HCT116 (cell line): ENCODE data around the gene NEURL3.

Experiments used
- CEBPB ChIP-seq: IDR thresholded peaks from 2 replicates; pipeline ENCODE4 v1.6.1; 2012; ENCODE audit warnings: low read depth
- EGR1 ChIP-seq: IDR thresholded peaks from 2 replicates; pipeline ENCODE4 v1.6.1; 2012; ENCODE audit warnings: low read depth
- EZH2 ChIP-seq: fragments of 200-600 bp; sonication (generic); IDR thresholded peaks from 2 replicates; pipeline ENCODE4 v1.6.1; 2017; ENCODE audit warnings: antibody characterized with exemption, mixed run types
- POLR2A ChIP-seq: IDR thresholded peaks from 2 replicates; pipeline ENCODE4 v1.7.0; 2011; ENCODE audit warnings: borderline replicate concordance; ENCODE audit not compliant: insufficient read depth, insufficient read length; ENCODE audit errors: extremely low read depth
- POLR2AphosphoS5 ChIP-seq: IDR thresholded peaks from 2 replicates; pipeline ENCODE4 v1.6.1; 2011; ENCODE audit warnings: mild to moderate bottlenecking, low read depth, low read length, moderate library complexity
- SIN3A ChIP-seq: IDR thresholded peaks from 2 replicates; pipeline ENCODE4 v1.6.1; 2012; ENCODE audit warnings: low read depth
- TF ChIP-seq, protein P1 (sequence below), 3 experiments: fragments of 200-600 bp in 1 of 3; sonication (generic) in 1 of 3; IDR thresholded peaks in 2 of 3; conservative IDR thresholded peaks in 1 of 3; 2 replicates each; pipeline ENCODE4 v1.5.1; 2012 to 2017; ENCODE audit warnings: low read depth in 2 of 3, low read length in 2 of 3, antibody characterized with exemption in 1 of 3, borderline replicate concordance in 1 of 3, control low read depth in 1 of 3, mild to moderate bottlenecking in 1 of 3, mixed read lengths in 1 of 3, mixed run types in 1 of 3, moderate library complexity in 1 of 3; ENCODE audit not compliant: insufficient read depth in 1 of 3
- TF ChIP-seq, protein P2 (sequence below): IDR thresholded peaks from 2 replicates; pipeline ENCODE4 v1.6.1; 2012; ENCODE audit warnings: low read depth

DNA sequence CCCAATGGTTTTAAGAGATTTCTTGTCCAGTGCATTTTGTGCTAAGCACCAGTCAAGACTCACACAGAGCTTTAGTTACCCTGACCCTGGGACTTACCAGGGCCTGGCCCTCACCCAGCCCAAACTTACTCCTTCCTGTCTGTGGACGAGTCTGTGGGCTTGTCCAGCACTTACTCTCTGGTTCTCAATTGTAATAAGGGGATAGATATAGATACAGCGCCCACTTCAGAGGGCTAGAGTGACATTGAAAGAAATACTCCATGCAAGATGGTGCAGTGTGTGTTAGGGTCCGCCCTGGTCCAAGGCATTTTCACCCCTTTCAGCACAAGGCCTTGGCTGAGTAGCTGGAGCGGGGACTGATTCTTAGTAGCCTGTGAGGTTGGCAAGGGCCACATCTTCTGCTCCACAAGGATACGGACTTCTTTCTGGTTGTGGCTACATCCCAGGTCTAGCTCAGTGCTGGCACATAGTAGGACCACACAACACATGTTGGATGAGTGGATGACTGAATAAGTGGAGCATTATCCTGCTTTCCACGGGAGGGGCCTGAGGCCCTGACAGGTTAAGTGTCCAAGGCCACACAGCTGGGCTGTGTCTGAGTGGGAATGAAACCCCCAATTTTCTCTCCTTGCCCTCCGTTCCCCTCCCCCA is 27.6 kb upstream of the NEURL3 start:
- TF ChIP-seq POLR2A (no peak), EZH2 (no peak), EGR1 (no peak), SIN3A (no peak), CEBPB (no peak), POLR2AphosphoS5 (no peak)
- TF ChIP-seq, protein P1, sequence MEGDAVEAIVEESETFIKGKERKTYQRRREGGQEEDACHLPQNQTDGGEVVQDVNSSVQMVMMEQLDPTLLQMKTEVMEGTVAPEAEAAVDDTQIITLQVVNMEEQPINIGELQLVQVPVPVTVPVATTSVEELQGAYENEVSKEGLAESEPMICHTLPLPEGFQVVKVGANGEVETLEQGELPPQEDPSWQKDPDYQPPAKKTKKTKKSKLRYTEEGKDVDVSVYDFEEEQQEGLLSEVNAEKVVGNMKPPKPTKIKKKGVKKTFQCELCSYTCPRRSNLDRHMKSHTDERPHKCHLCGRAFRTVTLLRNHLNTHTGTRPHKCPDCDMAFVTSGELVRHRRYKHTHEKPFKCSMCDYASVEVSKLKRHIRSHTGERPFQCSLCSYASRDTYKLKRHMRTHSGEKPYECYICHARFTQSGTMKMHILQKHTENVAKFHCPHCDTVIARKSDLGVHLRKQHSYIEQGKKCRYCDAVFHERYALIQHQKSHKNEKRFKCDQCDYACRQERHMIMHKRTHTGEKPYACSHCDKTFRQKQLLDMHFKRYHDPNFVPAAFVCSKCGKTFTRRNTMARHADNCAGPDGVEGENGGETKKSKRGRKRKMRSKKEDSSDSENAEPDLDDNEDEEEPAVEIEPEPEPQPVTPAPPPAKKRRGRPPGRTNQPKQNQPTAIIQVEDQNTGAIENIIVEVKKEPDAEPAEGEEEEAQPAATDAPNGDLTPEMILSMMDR (IDR thresholded peaks at IDR 0.05 in 2 of 3, conservative IDR thresholded peaks at IDR 0.05 in 1 of 3; ENCODE audit: borderline replicate concordance in 1 of 3, insufficient read depth in 1 of 3, low read depth in 2 of 3, low read length in 2 of 3) = no peak
- TF ChIP-seq, protein P2, sequence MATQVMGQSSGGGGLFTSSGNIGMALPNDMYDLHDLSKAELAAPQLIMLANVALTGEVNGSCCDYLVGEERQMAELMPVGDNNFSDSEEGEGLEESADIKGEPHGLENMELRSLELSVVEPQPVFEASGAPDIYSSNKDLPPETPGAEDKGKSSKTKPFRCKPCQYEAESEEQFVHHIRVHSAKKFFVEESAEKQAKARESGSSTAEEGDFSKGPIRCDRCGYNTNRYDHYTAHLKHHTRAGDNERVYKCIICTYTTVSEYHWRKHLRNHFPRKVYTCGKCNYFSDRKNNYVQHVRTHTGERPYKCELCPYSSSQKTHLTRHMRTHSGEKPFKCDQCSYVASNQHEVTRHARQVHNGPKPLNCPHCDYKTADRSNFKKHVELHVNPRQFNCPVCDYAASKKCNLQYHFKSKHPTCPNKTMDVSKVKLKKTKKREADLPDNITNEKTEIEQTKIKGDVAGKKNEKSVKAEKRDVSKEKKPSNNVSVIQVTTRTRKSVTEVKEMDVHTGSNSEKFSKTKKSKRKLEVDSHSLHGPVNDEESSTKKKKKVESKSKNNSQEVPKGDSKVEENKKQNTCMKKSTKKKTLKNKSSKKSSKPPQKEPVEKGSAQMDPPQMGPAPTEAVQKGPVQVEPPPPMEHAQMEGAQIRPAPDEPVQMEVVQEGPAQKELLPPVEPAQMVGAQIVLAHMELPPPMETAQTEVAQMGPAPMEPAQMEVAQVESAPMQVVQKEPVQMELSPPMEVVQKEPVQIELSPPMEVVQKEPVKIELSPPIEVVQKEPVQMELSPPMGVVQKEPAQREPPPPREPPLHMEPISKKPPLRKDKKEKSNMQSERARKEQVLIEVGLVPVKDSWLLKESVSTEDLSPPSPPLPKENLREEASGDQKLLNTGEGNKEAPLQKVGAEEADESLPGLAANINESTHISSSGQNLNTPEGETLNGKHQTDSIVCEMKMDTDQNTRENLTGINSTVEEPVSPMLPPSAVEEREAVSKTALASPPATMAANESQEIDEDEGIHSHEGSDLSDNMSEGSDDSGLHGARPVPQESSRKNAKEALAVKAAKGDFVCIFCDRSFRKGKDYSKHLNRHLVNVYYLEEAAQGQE = no peak
